Aorta (tissue), 5 donors: ENCODE measurements around the gene CHST11. TPM values are rescaled to one million over a fixed set of nuclear protein-coding genes. Genes with fewer than 3 reads are reported as not detected.

ENCODE experiments used
- ATAC-seq: fragments of 200-7000 bp; cut with Tn5 transposase; one replicate; pipeline ENCODE4 v1.9.1; 2022; ENCODE audit warnings: moderate library complexity; ENCODE audit not compliant: low FRiP score
- DNase-seq, 2 donors: peaks; one replicate each; pipeline ENCODE4 v3.0.0-alpha.2; 2020
- H3K27ac ChIP-seq, 2 donors: one replicate each; pipeline ENCODE4 v1.5.1; 2013; ENCODE audit warnings: low read length in 2 of 2, mild to moderate bottlenecking in 2 of 2, moderate library complexity in 2 of 2, control low read depth in 1 of 2, inconsistent platforms in 1 of 2, low read depth in 1 of 2
- H3K27me3 ChIP-seq, 2 donors: one replicate each; pipeline ENCODE4 v1.6.1; 2013; ENCODE audit warnings: control low read depth in 1 of 2, low read length in 1 of 2, mild to moderate bottlenecking in 1 of 2, moderate library complexity in 1 of 2; ENCODE audit not compliant: insufficient read depth in 2 of 2, control insufficient read depth in 1 of 2
- H3K36me3 ChIP-seq, 2 donors: one replicate each; pipeline ENCODE4 v1.6.1; 2013; ENCODE audit warnings: control low read depth in 1 of 2, low read length in 1 of 2, mild to moderate bottlenecking in 1 of 2; ENCODE audit not compliant: insufficient read depth in 2 of 2, control insufficient read depth in 1 of 2
- H3K4me1 ChIP-seq, 2 donors: one replicate each; pipeline ENCODE4 v1.6.1; 2013; ENCODE audit warnings: low read length in 2 of 2, control low read depth in 1 of 2, mild to moderate bottlenecking in 1 of 2, moderate library complexity in 1 of 2; ENCODE audit not compliant: insufficient read depth in 2 of 2, control insufficient read depth in 1 of 2
- H3K4me3 ChIP-seq, 2 donors: one replicate each; pipeline ENCODE4 v1.5.1; 2013; ENCODE audit warnings: low read length in 2 of 2, control low read depth in 1 of 2, mild to moderate bottlenecking in 1 of 2
- H3K9me3 ChIP-seq: one replicate; pipeline ENCODE4 v1.6.1; 2013; ENCODE audit warnings: mild to moderate bottlenecking, low read length; ENCODE audit not compliant: control insufficient read depth
- WGBS, 2 donors: extraction: QIAGEN DNeasy Blood & Tissue Kit; methylation state at CpG; one replicate each; pipeline ENCODE4 v1.1.7; 2013; 5-methylcytosine and 5-hydroxymethylcytosine counted together
- intact Hi-C, 2 donors: fragments of 100-400 bp; cut with DNase I; formaldehyde crosslinking; loops; one replicate each; pipeline versions ENCODE4 v1.14.2 to v1.15.0; 2022
- polyA plus RNA-seq, 2 donors: library from polyadenylated mRNA; stranded (reverse); fragments of 200-250 nt; gene quantifications; one replicate each; pipeline ENCODE4 v1.2.3, GENCODE V29; 2013
- total RNA-seq, 2 donors: library from RNA; stranded (reverse); fragmentation: NEBNext Ultra II Directional; extraction: Animal tissue kit (Norgen Biotek cat#: 25700); gene quantifications; one replicate each; pipeline ENCODE4 v1.2.1, GENCODE V29; 2021
- donor health status: healthy with polysubstance abuse.
- donor health status: Bipolar disorder and iron deficiency.
- donor health status: DM: no; HTN: no; CAD: no.
- donor health status: DM: no; HTN: no; CAD: no.
- donor health status: DM: yes; HTN: yes; CAD: no.

The CHST11 gene
- total and polyA plus RNA-seq, 4 donors = 2.1 to 31.0 (median 15.7) TPM

DNA sequence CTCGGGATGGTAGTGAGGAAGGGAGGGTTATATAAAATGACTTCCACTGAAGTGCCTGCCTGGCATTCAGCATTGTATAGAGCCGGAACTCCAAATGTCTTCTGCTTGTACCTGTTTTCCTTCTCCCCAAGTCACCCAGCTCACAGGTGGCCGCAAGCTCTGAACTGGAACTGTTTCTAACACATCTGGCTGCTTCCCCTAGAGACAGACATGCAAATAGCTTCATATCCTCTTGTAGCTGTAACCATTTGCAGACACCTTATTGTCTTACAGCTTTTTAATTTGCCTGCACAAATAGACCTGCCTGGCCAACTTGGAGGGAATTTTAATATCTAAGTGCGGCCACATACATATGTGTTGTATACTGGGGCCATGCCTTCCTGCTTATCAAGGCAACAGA lies 126.0 kb downstream of the CHST11 start:
- H3K9me3 ChIP-seq = no peaks in the 10 kb centered on the region
- no peaks in the 10 kb centered on the region for H3K4me1 ChIP-seq
- H3K36me3 ChIP-seq = no peaks in the 10 kb centered on the region
- no peak for DNase-seq
- H3K27ac ChIP-seq = no peak overlapping the region
- no peak overlapping the region for H3K4me3 ChIP-seq
- no peaks in the 10 kb centered on the region for H3K27me3 ChIP-seq
- no peak for ATAC-seq
- intact Hi-C loops = no loop called here
- 92 to 99% methylated on average over 4 of the region's 4 CpGs for WGBS, 2 donors

DNA sequence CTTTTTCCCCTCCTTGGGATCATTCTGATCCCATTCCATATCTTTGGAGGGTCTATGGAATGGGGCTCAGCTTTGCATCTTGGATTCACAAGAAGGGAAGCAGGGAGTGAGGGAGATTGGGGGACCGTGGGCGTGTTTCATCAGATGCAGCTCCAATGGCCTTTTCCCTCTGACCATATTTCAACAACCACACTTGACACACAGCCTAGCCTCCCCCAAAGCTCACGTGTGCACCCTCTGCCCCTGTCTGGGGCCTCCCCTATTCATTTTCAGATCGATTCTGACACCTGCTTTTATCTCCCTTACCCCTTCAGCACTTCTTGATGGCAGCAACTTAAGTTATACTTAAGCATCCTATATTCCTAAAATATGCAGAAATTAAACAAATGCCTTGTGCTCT lies 126.6 kb downstream of the CHST11 start:
- WGBS, 2 donors = 72 to 85% methylated on average over 4 of the region's 4 CpGs
- H3K4me1 ChIP-seq = no peaks in the 10 kb centered on the region
- H3K9me3 ChIP-seq = no peaks in the 10 kb centered on the region
- no peak overlapping the region for H3K4me3 ChIP-seq
- intact Hi-C loops = no loop called here
- DNase-seq = no peak
- no peak overlapping the region for H3K27ac ChIP-seq
- no peak for ATAC-seq
- no peaks in the 10 kb centered on the region for H3K36me3 ChIP-seq
- no peaks in the 10 kb centered on the region for H3K27me3 ChIP-seq

DNA sequence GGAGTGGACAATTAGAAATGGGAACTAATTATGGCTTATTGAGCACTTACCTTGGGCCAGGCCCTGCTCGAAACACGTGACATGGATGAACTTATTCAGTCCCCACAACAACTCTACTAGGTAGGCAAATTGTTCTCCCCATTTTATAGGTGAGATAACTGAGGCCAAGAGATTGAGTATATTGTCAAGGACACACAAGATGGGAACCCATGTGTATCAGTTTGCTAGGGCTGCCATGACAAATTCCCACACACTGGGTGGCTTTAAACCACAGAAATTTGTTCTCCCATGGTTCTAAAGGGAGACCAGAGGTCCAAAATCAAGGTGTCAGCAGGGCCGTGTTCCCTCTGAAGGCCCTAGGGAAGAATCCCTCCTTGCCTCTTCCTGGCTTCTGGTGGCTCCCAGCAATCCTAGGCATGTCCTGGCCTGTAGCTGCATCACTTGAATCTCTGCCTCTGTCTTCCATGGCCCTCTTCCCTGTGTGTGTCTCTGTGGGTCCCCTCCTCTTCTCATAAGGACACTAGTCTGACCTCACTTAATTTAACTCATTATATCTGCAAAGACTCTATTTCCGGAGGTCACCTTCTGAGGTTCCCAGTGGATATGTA lies 128.8 kb downstream of the CHST11 start:
- DNase-seq (no peak), ATAC-seq (no peak)
- Histone ChIP-seq H3K36me3 (no peaks in the 10 kb centered on the region), H3K4me3 (no peak overlapping the region), H3K27ac (no peak overlapping the region), H3K27me3 (no peaks in the 10 kb centered on the region), H3K9me3 (no peaks in the 10 kb centered on the region), H3K4me1 (no peaks in the 10 kb centered on the region)
- intact Hi-C loops = no loop called here
- 95 to 96% methylated on average over 4 of the region's 4 CpGs for WGBS, 2 donors

DNA sequence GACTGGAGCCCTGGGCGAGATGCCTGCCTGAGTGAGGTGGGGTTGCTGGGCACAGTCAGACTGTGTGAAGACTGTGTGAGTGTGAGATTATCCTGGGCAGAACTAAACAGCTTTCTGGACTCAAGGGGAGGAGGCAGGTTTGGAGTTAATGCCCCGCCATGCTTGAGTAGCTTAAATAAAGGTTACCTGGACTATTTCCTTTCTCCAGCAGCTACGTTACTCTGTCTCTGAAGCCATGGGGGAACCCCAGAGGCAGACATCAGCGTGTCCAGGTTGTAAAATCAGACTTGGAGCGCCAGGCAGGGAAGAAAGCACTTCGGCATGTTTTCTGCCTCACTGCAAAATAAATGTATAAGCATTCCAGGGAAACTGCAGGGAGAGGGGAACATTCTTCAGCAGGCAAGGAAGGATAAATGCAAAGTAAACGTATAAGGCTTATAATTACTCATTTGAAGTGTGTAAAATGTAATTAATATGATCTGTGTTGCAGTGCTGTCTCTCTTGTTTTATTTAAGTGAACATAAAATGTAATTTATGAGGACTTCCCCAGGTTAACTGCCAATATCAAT lies 129.7 kb downstream of the CHST11 start:
- Histone ChIP-seq H3K9me3 (no peaks in the 10 kb centered on the region), H3K4me1 (no peaks in the 10 kb centered on the region), H3K4me3 (no peak overlapping the region), H3K36me3 (no peaks in the 10 kb centered on the region), H3K27ac (no peak overlapping the region), H3K27me3 (no peaks in the 10 kb centered on the region)
- WGBS, 2 donors = 51 to 57% methylated on average over 7 of the region's 7 CpGs
- intact Hi-C loops = no loop called here
- DNase-seq = no peak
- ATAC-seq = no peak

DNA sequence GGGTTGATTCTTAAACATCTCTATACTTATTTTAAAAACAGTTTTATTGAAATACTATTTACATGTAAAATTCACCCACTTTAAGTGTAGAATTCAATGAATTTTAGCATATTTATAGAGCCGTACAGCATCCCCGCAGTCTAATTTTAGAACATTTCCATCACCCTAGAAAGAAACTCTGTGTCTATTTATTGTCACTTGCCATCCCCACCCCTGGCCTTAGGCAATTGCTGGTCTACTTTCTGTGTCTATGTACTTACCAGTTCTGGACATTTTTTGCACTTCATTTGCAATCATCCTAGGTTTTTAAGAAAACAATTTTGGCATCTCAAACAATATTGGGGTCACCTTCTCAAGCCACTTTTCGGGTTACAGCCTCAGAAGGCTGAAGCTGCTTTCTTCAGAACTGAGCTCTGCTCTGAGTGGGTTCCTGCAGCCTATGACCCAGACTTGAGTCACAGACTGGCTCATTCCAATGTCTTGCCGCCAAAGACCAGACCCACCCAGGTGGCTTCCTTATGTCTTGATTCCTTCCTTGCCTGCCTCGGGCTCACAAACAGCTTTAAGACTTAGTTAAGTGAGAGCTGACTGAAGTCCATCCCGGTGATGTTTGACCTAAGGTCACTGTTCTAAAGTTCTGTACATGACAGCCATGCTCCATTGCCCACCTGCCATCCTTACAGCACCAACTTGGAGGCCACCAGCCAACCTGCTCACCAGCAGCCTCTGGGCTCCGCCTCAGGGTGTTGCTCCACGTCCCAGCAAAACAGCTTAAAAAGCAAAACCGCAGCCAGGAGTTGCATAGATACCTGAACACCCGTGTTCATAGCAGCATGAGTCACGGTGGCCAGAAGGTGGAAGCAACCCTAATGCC lies 131.5 kb downstream of the CHST11 start:
- Histone ChIP-seq H3K4me1 (no peaks in the 10 kb centered on the region), H3K9me3 (no peaks in the 10 kb centered on the region), H3K4me3 (no peak overlapping the region), H3K27me3 (no peaks in the 10 kb centered on the region), H3K27ac (no peak overlapping the region), H3K36me3 (no peaks in the 10 kb centered on the region)
- 89 to 93% methylated on average over 11 of the region's 11 CpGs for WGBS, 2 donors
- DNase-seq (no peak), ATAC-seq (no peak)
- intact Hi-C loops = no loop called here

DNA sequence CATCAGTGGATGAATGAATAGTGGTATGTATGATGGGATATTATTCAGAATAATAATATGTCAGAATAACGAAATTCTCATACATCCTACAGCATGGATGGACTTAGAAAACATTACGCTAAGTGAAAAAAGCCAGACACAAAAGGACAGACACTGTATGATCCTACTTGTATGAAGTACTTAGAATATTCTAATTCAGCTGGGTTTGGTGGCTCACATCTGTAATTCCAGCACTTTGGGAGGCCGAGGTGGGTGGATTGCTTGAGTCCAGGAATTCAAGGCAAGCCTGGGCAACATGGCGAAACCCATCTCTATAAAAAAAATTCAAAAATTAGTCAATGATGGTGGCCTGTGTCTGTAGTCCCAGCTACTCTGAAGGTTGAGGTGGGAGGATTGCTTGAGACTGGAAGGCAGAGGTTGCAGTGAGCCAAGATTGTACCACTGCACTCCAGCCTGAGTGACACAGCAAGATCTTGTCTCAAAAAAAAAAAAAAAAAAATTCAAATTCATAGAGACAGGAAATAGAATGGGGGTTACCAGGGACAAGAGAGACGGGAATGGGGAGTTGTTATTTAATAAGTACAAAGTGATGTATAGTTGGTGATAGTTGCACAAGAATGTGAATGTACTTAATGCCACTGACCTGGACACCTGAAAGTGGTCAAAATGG lies 132.3 kb downstream of the CHST11 start:
- H3K9me3 ChIP-seq = no peaks in the 10 kb centered on the region
- DNase-seq = no peak
- H3K36me3 ChIP-seq = no peaks in the 10 kb centered on the region
- intact Hi-C loops = no loop called here
- no peak for ATAC-seq
- no peaks in the 10 kb centered on the region for H3K4me1 ChIP-seq
- no peaks in the 10 kb centered on the region for H3K27me3 ChIP-seq
- H3K4me3 ChIP-seq = no peak overlapping the region
- 76 to 78% methylated on average over 5 of the region's 5 CpGs for whole genome bisulfite sequencing, 2 donors
- no peak overlapping the region for H3K27ac ChIP-seq

DNA sequence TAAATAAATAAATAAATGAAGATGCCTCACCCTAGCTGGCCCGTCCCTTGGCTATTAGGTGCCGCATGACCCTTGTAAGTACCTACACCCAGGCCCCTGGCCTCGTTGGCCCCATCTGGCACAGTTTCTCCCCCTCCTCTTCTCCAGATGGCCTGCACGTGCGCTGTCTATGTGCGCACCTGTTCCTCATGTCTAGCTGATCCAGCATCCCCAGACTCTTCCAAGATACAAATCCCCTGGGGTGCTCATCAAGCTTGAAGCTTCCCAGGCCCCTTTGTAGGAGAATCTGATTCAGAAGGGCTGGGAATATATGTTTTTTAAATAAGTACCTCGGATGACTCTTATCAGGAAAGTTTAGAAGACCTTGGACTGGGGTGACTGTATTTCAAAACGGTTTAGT lies 133.3 kb downstream of the CHST11 start:
- no peak for DNase-seq
- Histone ChIP-seq H3K27me3 (no peaks in the 10 kb centered on the region), H3K4me1 (no peaks in the 10 kb centered on the region), H3K9me3 (no peaks in the 10 kb centered on the region), H3K27ac (no peak overlapping the region), H3K36me3 (no peaks in the 10 kb centered on the region), H3K4me3 (no peak overlapping the region)
- intact Hi-C loops = no loop called here
- no peak for ATAC-seq
- 92% methylated on average over 8 of the region's 8 CpGs for WGBS, 2 donors

DNA sequence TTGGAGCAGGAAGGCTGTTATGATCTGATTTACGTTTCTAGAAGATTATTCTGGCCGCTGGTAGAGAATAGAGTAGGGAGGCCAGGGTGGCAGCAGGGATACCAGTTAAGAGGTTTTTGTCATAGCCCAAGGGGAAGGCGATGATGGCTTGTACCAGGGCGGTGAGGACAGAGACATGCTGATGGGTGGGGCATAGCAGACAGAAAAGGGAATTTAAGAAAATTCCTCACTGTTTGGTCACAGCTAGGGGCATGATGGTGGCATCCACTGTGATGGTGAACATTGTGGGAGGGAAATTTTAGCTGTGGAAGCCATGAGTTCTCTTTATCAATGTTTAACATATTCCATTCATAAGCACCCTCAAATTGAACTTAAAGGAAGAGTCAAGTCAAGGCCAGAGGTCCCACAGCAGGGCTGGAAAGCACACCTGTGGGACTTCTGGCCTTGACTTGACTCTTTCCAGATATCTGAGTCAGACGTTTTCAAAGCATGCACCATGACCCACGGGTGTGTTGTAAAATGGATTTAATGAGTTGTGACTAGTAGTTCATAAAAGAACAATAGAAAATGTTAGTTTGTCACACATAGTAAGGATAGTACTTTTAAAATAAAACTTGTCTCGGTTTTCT lies 134.6 kb downstream of the CHST11 start:
- DNase-seq = no peak
- Histone ChIP-seq H3K27ac (no peak overlapping the region), H3K36me3 (no peaks in the 10 kb centered on the region), H3K4me1 (no peaks in the 10 kb centered on the region), H3K9me3 (no peaks in the 10 kb centered on the region), H3K4me3 (no peak overlapping the region), H3K27me3 (no peaks in the 10 kb centered on the region)
- ATAC-seq = no peak
- WGBS, 2 donors = 77 to 81% methylated on average over 7 of the region's 7 CpGs
- intact Hi-C loops = no loop called here
